GM12892 (cell line): ENCODE measurements around the gene FAM222A.

Experiments
- POLR2A ChIP-seq: IDR thresholded peaks from 2 replicates; pipeline ENCODE4 v1.6.1; 2011; ENCODE audit warnings: low read depth, low read length, control low read depth
- TAF1 ChIP-seq: IDR thresholded peaks from 2 replicates; pipeline ENCODE4 v1.6.1; 2011; ENCODE audit warnings: low read depth, mild to moderate bottlenecking, control low read depth, low read length, borderline replicate concordance

DNA sequence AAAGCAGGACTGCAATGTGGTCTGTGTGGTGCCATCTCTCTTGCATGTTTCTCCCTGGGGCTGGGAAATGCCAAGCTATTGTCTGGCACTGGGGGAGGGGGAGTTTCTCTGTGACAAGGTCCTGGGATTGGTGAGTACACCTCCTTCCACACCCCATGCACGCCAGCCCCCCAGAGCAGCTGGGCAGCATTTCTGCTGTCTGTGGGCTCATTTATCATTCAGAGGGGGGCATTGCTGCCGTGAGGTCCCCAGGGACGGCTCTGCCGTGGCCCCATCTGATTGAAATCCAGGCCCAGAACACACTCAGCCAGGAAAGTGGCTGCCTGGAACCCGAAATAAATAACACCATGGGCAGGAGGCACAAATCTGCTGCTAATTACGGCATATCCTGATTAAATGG is 12.6 kb upstream of the FAM222A start:
- TF ChIP-seq TAF1 (no peak), POLR2A (no peak)
